HG02610 (cell line): ENCODE results near the gene COL4A3.
"Not testable (repeated sequence)": the region's sequence is repeated elsewhere in the genome, so short reads cannot be mapped to it uniquely, and the experiment has no call there.

Experiments used
- ATAC-seq: cut with Tn5 transposase; IDR thresholded peaks from one replicate; pipeline ENCODE4 v1.9.1; 2021; ENCODE audit warnings: mild to moderate bottlenecking, moderate library complexity; ENCODE audit not compliant: unreplicated experiment

The COL4A3 gene

GRCh38 chr2:227154986-227155774 lies 9.2 kb upstream of the COL4A3 start:
- ATAC-seq = no peak

DNA sequence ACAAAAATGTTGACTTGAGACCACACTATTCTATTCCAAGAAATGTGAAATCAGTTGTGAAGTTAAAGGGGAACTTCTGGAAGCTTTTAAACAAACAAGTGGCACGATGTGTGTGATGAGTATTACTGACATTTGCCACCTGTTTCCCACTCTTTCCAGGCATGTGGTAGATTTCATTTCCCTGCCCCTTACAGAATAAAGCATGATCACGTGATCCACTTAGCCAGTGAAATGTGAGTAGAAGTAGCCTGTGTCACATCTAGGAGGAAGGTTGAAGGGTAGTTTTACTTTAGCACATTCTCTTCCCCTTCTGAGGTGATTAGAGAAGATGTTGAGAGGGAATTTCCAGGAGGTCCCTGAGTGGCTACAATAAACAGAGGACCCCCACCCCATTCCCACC lies 4.3 kb upstream of the COL4A3 start:
- no peak for ATAC-seq

DNA sequence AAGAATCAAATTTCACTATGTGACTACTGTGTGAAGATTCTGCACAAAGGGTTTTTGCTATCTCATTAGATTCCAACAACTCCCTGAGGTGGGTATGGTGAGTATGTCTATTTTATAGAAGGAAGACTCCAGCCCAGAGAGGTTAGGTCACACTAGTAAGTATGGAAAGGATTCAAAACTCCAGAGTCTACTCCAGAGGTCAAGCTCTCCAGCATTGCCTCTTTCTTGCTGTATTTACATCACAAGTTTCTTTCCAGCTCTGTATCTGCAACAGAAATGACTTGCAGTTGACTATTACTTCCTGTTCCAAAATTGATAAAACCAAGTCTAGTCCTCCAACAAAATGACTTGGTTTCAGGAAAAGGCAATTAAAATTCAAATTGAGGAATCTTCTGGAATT lies 2.5 kb upstream of the COL4A3 start:
- no peak for ATAC-seq

DNA sequence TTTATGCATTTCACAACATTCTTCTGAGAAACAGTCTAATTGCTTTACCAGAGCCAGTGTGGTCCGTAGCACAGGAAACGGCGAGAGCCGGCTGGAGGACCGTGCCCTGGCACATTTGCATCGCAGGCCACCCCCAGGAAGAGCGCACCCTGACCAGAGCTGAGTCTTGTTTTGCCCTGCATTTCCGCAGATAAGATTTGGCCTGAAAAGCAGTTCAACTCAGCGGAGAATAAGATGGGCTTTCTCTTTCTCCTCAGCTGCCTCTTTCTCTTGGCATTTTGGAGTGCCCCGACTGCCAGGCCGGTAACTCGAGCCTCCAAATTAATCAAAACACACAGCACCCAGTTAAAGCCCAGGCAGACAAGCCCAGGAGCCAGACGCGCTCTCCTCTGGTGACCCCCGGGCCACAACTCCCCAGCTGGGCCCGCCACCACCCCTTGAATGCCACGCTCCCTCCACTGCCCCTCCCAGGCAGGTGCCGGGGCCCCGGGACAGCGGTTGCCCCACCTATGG lies 883 bp upstream of the COL4A3 start:
- ATAC-seq = peak; percentile 46

DNA sequence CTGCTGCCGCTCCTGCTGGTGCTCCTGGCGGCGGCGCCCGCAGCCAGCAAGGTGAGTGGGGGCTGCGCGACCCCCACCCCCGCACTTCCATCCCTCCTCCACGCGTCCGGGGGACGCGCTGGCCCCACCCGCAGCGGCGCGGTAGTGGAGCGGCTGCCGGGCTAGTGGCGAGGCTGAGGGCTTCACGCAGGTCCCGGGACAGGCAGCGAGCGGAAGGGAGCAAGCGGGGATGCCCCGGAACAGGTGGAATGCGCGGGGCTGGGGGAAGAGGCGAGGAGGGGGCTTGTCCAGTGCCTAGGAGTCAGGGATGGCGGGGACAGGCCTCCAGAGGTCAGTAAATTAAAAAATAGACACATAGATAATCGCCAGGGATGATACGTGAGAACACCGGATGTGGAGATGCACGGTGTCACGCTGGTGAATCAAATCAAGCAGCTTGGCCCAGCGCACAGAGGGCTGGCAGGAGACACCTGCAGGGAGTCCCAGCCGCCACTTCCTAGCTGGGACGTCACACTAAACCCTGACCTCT lies 403 bp downstream of the COL4A3 start:
- ATAC-seq = peak; percentile 64

- ATAC-seq = not testable (repeated sequence)
These were observed 7.4 kb downstream of the COL4A3 start for GRCh38 chr2:227171779-227172178.

- no peak for ATAC-seq
These were observed 13.3 kb downstream of the COL4A3 start for GRCh38 chr2:227177592-227178336.

DNA sequence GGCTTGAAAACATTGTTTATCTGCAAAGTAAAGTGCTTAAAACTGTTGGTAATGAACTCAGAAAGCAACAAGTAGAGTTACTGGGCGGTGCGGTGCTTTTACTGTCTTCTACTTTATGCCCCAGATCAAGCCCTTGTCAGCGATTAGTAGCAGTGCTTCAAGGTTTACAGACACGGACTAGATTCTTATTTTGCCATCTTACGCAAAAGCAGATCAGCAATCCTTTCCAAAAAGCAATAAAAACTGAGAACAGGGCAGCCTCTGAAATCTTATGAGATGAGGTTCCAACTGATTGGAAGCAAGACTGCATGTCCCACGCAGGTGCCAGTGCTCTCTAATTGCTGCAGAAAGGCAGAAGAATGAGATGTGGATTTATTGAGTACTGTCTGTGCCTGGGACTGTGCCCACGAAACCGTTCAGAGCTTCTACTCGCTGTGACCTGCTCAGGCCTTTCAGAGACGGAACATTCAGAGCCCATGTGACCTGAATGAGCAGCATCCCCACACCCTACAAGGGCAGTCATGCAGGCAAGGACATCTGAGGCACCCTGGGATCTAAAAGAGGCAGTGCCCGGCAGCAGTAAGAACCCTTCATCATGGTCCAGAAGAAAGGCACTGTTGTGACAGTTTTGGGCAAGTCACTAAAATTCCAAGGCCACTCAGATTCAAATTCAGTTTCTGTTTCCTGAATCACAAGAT lies 15.7 kb downstream of the COL4A3 start:
- ATAC-seq = no peak

- ATAC-seq = no peak
These were observed 16.3 kb downstream of the COL4A3 start for GRCh38 chr2:227180770-227181169.

DNA sequence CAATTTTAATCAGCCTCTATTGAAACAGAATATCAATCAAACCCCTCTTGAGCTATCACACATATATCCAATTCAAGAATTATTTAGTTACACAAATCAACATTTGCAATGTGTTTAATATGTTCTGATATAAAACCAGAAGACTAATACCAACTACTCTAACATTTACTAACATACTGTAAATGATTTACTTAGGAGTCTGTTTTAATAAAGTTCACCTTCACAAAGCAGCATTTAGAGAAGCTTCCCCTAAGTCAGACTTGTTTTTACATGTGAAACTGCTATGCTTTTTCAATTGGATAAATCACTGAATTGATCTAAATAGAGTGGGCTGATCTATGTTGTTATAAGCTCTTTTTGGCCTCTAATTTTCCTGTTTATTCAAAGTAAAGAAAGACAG lies 18.3 kb downstream of the COL4A3 start:
- no peak for ATAC-seq

GRCh38 chr2:227183657-227184367 lies 19.4 kb downstream of the COL4A3 start:
- no peak for ATAC-seq

DNA sequence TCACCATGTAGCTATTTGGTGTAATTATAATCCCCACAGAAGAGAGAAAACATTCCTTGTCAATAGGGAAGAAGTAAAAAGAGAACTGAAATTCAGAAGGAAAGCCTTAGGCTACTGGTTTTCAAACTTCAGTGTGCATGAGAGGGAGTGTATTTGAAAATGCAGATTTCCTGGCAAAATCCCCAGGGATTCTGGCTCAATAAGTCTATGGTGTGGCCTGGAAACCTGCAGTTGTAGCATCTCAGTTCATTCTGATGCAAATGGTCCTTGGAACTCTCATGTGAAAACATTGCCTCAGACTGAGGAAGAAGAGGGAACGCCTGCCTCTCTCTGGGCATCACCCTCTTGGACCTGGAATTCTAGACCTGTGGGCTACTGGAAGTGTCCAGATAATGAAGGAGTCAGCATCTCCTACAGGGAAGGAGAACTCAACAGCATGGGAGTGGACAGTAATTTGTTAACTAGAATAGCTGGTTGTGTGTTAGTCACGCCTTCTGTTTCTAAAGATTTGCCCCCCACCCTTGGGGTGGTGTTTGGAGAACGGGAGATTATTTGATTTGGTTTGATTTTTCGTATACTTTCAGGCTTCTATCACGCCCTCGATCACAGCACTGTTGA lies 21.3 kb downstream of the COL4A3 start:
- no peak for ATAC-seq

GRCh38 chr2:227186751-227187150 lies 22.3 kb downstream of the COL4A3 start:
- no peak for ATAC-seq

DNA sequence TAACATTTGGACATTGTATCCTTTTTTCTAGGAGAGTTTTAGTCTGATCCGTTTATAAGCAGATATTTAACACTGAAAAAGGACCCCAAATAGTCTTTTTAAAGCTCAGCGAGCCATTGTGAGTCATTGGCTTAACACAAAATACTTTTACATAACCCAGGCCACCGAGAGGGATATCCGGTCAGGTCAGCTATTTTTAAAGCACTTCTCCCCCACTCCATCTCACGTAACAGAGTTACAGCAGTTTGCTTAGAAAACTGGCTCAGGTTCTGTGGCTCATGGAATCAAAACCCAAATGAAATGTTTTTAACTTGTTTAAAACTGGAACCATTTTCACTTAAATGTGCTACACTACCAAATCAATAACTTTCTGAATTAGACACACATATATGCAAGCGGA lies 23.9 kb downstream of the COL4A3 start:
- ATAC-seq = no peak

DNA sequence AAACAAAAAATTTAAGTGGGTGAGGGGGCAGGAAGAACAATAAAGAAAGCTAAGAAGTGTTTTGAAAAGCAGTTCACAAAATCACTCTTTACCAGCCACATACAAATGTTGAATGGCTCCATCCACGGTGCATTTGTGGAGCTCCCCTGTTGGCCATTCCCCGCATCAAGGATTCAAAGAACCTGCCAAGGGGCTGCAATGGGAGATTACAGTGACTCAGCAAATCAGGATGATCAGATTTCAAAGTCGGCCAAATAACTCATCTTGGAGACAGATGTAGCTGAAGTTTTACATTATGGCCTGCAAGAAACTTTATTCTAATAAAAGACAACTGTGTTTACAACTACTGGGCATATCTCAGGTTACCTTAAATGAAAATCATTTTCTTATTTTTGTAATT lies 26.9 kb downstream of the COL4A3 start:
- ATAC-seq = no peak

DNA sequence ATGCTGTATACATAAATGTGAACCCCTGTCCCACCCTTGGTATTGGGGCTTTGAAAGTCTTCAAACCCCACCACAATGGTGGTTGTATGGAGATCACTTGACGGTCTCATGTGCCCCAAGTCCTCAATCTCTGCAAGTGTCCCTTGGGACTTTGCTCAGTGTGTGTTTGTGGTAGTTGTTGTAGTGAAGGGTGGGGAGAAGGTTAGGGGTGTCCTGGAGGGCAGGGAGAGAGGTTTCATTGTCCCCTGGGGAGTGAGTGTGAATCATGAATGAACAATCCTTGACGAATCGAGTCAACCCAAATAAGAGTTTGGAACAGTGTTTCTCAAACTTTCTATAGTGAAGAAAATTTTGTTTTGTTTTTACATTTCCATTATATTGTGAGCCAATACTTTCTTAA lies 28.1 kb downstream of the COL4A3 start:
- no peak for ATAC-seq

DNA sequence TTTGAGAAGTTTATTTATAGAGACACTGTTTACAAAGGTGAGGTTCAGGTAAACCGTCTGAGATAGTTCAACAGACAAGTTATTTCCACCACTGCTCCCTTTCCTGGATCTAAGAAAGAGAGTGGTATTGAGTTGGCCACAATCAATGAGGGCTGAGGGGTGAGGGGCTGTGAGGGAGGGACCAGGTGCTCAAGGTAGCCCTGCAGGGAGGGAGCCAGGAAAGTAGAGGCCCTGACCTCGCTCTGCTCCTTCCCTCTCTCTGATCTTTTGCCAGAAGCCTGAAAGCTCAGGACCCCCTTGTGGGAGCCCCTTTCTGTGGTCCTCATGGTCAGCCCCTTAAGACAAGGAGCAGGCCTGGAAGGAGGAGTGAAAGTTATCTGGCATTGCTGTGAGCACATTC lies 29.8 kb downstream of the COL4A3 start:
- no peak for ATAC-seq

- ATAC-seq = no peak
These were observed 34.4 kb downstream of the COL4A3 start for GRCh38 chr2:227198866-227199265.

- ATAC-seq = no peak
These were observed 37.3 kb downstream of the COL4A3 start for GRCh38 chr2:227201771-227202170.

DNA sequence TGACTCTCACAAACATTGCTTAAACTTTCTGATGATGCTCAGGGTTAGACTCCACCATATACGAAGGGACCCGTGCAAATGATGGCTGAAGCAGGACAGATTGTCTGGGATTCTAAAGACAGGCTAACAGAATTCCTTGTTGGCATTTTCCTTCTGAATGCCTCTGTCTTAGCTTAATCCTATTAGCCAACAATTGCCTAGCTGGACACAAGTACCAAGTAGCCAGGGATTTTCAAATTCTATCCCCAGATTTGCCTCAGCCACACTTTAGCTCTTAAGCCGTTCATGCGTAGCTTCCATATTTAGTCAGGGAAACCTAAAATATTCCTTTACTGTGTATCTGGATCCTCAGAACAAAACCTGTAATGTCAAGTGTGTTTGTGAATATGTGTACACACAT lies 40.0 kb downstream of the COL4A3 start:
- ATAC-seq = no peak
